Daoy (cell line): ENCODE measurements around the gene CASKIN1. TPM values are rescaled to one million over a fixed set of nuclear protein-coding genes. Genes with fewer than 3 reads are reported as not detected.
A peak's percentile ranks its signal among the peaks of the same experiment; 100 is the strongest.

Experiments
- DNase-seq: peaks from one replicate; pipeline ENCODE4 v3.0.0-alpha.2; 2015; ENCODE audit warnings: low read depth
- total RNA-seq: library from RNA; depleted of rRNA; stranded (reverse); fragments of >200 nt; shearing (Covaris generic); gene quantifications from 2 replicates; pipeline ENCODE4 v1.2.3, GENCODE V29; 2014

CASKIN1 gene
- total RNA-seq, 1 experiment from 2014 or later, result not detected

- no peak for DNase-seq
These were observed 37.7 kb upstream of the CASKIN1 start for GRCh38 chr16:2233872-2234812.

DNA sequence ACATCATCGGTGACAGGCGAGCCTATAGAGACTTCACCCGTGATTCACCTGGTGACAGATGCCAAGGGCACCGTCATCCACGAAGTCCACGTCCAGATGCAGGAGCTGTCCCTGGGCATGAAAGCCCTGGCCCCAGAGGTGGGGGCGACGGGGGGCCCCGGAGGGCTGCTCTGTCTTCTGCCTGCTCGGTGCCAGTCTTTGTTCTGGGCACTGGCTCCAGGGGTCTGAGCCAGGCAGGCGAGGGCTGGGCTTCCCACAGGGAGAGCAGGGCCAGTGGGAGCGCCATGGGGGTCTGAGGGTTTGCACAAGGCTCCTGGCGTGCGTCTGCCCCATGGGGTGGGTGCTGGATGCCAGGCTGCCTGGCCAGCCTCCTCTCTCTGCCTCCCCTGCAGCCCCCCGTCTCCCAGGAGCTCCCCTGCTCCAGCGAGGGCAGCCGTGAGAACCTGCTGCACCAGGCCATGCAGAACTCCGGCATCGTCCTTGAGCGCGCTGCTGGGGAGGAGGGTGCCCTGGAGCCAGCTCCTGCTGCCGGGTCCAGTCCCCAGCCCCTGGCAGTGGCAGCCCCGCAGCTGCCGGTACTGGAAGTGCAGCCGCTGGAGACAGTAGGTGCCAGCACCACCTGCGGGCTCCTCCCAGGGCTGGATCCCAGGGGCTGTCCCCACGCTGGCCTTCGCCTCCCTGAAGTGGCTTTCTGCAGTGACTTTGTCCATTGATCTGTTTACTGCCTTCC is 36.8 kb upstream of the CASKIN1 start:
- no peak for DNase-seq

GRCh38 chr16:2232094-2232990 is 35.9 kb upstream of the CASKIN1 start:
- DNase-seq, result no peak

- peak; percentile 31 for DNase-seq
These were observed 34.9 kb upstream of the CASKIN1 start for GRCh38 chr16:2231016-2231931.

GRCh38 chr16:2230376-2230775 is 34.0 kb upstream of the CASKIN1 start:
- no peak for DNase-seq

DNA sequence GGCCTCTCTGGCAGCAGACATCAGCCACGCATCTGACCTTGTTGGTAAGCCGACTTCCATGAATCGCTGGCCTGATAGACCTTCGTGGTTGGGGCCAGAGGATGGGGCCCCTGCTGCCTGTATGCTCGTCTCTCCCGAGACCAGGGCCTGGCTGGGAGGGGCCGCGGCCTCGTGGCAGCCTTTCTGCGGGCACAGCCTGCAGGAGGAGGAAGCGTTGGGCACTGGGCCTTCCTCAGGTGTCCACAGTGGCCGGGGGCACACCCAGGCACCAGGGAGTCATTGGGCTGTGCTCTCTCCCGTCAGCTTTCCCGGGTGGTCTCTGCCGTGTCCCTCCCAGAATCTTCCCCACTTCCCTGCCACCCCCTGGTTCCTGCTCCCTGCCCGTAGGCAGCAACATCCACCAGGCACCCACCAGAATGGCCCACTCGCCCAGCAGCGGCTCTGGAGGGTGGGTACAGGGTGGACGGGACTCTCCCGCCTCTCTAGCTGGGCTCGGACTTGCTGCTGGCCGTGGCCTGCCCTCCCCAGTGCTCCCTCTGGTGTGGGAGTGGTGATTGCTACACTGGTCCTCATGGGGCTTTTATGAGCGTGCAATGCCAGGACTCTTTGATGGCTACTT is 33.3 kb upstream of the CASKIN1 start:
- DNase-seq, result no peak

DNA sequence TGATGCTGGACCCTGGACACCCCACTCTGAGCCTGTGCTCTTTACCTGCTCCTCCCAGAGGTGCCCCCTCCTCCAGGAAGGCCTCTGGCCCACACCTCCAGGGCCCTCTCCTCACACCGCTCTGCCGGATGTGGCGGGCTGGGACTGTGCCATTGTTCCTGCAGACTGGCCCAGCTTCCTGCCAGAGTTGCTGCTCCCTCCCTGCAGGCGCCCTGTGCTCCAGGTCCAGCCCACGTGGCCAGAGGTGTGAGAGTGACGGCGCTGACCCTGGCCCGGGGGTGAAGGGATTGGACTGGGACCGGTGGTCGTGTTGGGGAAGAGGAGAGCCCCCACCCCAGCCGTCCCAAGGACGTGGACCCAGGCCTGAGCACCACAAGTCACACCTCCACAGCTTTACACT is 32.7 kb upstream of the CASKIN1 start:
- DNase-seq, result no peak

- no peak for DNase-seq
These were observed 31.9 kb upstream of the CASKIN1 start for GRCh38 chr16:2228161-2228824.

DNA sequence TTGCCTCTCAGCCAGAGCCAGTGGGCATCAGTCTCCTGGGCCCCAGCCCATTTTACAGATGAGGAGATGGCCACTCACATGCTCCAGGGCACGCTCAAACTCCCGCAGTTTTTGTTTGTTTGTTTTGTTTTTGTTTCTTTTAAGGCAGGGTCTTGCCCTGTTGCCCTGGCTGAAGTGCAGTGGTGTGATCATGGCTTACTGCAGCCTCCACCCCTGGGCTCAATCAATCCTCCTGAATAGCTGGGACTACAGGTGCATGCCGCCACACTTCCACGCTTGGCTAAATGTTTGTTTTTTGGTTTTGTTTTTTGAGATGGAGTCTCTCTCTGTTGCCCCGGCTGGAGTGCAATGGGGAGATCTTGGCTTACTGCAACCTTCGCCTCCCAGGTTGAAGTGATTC is 30.5 kb upstream of the CASKIN1 start:
- no peak for DNase-seq

GRCh38 chr16:2226245-2226793 is 29.9 kb upstream of the CASKIN1 start:
- no peak for DNase-seq

- peak; percentile 44 for DNase-seq
These were observed 27.6 kb upstream of the CASKIN1 start for GRCh38 chr16:2223942-2224486.

DNA sequence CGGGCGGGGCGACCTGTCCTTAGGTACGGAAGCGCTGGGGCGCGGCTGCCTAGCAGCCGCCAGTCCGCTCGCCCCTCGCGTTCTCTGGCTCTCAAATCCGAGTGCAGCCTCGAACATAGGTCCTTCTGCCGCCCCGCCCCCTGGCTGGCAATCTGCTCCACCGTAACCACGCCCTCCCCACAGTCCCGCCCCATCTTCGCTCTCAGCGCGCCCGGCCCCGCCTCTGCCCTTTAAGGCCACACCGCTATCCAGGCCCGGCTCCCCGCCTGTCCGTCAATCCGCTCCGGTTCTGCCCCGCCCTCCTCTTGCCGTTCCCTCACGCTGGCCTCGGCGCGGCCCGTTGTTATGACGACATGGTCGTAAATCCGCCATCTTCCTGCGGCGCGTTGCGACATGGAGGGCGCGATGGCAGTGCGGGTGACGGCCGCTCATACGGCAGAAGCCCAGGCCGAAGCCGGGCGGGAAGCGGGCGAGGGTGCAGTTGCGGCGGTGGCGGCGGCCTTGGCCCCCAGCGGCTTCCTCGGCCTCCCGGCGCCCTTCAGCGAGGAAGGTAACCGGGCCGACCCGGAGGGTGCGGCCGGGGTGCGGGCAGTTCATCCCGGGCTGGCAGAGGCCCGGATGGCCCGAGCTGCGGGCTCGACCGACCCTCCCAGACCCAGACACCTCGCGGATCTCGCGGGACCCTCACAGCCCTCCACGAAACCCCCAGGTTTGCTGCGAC is 27.0 kb upstream of the CASKIN1 start, which contains the start of gene E4F1:
TSS of gene E4F1 (plus strand) at position 371 of the 721 bp plus-strand sequence. CDS start at position 394, 23 bp downstream.
- peak; percentile 99 for DNase-seq

GRCh38 chr16:2216330-2216729 is 19.9 kb upstream of the CASKIN1 start:
- no peak for DNase-seq

DNA sequence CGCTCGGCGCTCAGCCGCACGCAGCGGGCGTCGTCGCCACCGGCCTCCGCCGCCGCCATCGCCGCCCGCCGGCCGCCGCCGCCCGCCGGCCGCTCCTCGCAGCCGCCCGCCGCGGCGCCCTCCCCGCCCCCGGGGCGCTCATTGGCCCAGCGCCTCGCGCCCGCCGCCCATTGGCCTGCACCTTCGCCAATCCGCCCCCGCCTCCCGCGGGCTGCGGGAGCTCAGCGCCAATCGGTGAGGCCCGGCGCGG is 18.2 kb upstream of the CASKIN1 start, which contains the start of gene PGP:
TSS of gene PGP (minus strand) at position 122 of the 250 bp plus-strand sequence. CDS start at position 59, 63 bp downstream.
- DNase-seq, result no peak

DNA sequence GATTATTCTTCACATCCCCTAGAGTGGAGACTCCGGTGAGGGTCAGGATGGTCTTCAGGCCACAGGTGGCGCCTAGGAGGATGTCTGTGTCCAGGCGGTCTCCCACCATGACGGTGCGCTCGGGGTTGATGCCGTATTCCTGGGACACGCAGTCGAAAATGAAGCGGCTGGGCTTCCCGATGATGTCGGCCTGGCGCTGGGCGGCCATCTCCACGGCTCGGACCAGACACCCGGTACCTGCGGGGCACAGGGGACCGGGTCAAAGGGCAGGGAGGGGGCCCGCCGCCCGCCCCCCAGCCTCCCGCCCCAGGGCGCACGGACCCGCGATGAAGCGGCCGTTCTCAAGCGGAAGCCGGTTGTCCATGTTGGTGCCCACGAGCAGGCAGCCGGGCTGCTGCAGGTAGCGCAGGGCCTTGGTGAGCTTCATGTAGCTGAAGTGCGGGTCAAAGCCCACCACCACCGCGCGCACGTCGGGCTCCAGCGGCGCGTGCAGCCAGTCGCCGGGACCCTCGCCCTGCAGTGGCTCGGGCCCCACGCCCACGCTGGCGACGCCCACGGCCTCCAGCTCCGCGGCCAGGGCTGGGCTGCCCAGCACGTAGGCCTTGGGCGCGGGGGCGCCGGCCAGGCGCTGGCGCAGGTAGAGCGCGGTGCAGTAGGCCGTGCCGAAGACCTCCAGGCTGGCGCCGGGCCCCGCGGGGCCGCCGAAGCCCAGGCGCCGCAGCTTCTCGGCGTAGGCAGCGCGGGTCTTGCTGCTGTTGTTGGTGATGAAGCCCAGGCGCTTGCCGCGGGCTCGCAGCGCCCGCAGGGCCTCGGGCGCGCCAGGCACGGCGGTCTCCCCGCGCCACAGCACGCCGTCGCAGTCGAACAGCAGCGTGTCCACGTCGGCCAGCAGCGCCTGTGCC is 17.7 kb upstream of the CASKIN1 start:
- no peak for DNase-seq

DNA sequence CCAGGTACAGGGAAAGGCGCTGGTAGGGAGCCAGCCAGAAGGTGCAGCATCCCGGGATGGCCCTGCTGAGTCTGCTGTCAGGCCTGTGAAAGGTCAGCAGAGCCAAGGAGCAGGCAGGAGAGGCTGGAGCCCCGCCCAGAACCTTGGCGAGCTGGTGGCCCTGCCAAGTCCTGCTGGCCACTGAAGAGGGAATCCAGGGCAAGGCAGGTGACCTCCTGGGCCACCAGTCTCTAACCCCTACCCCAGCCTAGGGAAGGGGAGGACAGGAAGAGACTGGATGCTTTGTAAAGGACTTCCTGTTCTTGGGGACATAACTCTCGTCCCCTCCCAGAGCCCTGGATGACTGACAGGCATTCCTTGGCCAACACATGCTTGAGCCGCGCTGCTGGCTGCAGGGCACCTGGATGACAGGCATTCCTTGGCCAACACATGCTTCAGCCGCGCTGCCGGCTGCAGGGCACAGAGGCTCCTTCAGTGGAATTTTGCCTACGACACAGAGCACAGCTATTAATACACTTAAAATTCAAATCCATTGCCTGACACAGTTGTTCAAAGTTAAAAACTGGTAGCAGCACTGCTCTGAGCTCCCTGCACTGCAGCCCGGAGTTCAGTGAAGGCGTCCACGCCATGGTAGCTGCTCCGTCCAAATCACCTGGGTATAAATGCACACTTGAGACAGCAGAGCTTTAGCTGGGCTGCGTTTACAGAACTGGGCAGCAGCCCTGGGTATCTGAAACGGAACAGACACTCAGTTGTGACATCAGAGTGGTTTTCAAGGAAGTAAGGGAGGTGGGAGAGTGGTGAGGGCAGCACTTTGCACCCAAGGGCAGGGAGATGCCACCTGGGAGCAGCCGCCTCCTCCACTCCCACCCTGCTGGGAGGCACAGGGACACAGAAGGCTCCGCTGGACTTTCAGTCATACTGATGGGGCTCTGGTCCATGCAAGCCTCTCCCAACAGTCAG is 16.2 kb upstream of the CASKIN1 start:
- DNase-seq, result no peak
